ENCODE results near the gene RS1. TPM values are rescaled to one million over a fixed set of nuclear protein-coding genes. Genes with fewer than 3 reads are reported as not detected.

The RS1 gene
- polyA plus RNA-seq, 4 donors: 0.03 TPM; not detected in 3

- no peak for FAIRE-seq
- WGBS, 3 donors: 87 to 96% (median 93%) methylated on average over 4 of the region's 4 CpGs
- Histone ChIP-seq H3K27me3 (ENCODE audit: control insufficient read depth in 3 of 3, insufficient read depth in 3 of 3, low read length in 3 of 3) (no peaks in the 10 kb centered on the region), H3K36me3 (ENCODE audit: control insufficient read depth in 3 of 3, insufficient read depth in 2 of 3, low read depth in 1 of 3, low read length in 3 of 3) (peaks cover 2 to 16% (median 4%) of the 10 kb centered on the region in 3 donors), H3K9me3 (ENCODE audit: control insufficient read depth in 2 of 2, insufficient read depth in 1 of 2, low read depth in 1 of 2, low read length in 1 of 2) (no peaks in the 10 kb centered on the region), H3K27ac (ENCODE audit: low read depth in 1 of 3, low read length in 2 of 3) (no peak overlapping the region), H3K4me1 (ENCODE audit: control insufficient read depth in 3 of 3, insufficient read depth in 2 of 3, low read depth in 1 of 3, low read length in 2 of 3) (no peaks in the 10 kb centered on the region), H3K4me3 (ENCODE audit: low read depth in 1 of 3, low read length in 3 of 3) (no peak overlapping the region)
- no peak for DNase-seq
Observed at GRCh38 chrX:18607966-18608365, 63.9 kb downstream of the RS1 start.

- Histone ChIP-seq H3K4me3 (ENCODE audit: low read depth in 1 of 3, low read length in 3 of 3) (no peak overlapping the region), H3K4me1 (ENCODE audit: control insufficient read depth in 3 of 3, insufficient read depth in 2 of 3, low read depth in 1 of 3, low read length in 2 of 3) (no peaks in the 10 kb centered on the region), H3K27ac (ENCODE audit: low read depth in 1 of 3, low read length in 2 of 3) (no peak overlapping the region), H3K36me3 (ENCODE audit: control insufficient read depth in 3 of 3, insufficient read depth in 2 of 3, low read depth in 1 of 3, low read length in 3 of 3) (peaks cover 0 to 2% (median 0%) of the 10 kb centered on the region in 3 donors), H3K27me3 (ENCODE audit: control insufficient read depth in 3 of 3, insufficient read depth in 3 of 3, low read length in 3 of 3) (no peaks in the 10 kb centered on the region), H3K9me3 (ENCODE audit: control insufficient read depth in 2 of 2, insufficient read depth in 1 of 2, low read depth in 1 of 2, low read length in 1 of 2) (no peaks in the 10 kb centered on the region)
- 67 to 85% (median 74%) methylated on average over 2 of the region's 2 CpGs for WGBS, 3 donors
- DNase-seq: no peak
- no peak for FAIRE-seq
Observed at GRCh38 chrX:18598413-18598812, 73.5 kb downstream of the RS1 start.

DNA sequence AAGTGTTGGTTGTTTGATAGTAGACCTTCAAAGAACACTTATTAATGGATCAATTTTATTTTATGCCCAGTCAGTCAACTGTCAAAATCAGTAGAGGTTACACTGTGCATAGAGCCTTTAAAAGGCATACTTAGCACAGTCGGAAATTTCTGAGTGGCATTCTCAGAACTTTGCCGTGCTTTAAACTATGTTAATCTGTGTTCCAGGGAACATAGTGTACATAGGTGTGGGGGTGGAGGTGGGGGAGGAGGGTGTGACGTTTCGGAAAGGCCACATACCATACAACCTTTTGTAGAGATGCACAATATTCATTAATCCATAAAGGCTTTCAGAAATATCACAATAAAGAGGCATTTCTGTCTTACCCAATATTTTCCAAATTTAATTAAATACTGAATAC lies 75.8 kb downstream of the RS1 start:
- whole genome bisulfite sequencing, 3 donors: 69 to 81% (median 79%) methylated on average over 4 of the region's 4 CpGs
- Histone ChIP-seq H3K27ac (ENCODE audit: low read depth in 1 of 3, low read length in 2 of 3) (no peak overlapping the region), H3K27me3 (ENCODE audit: control insufficient read depth in 3 of 3, insufficient read depth in 3 of 3, low read length in 3 of 3) (no peaks in the 10 kb centered on the region), H3K9me3 (ENCODE audit: control insufficient read depth in 2 of 2, insufficient read depth in 1 of 2, low read depth in 1 of 2, low read length in 1 of 2) (no peaks in the 10 kb centered on the region), H3K4me3 (ENCODE audit: low read depth in 1 of 3, low read length in 3 of 3) (no peak overlapping the region), H3K4me1 (ENCODE audit: control insufficient read depth in 3 of 3, insufficient read depth in 2 of 3, low read depth in 1 of 3, low read length in 2 of 3) (no peaks in the 10 kb centered on the region), H3K36me3 (ENCODE audit: control insufficient read depth in 3 of 3, insufficient read depth in 2 of 3, low read depth in 1 of 3, low read length in 3 of 3) (peaks cover 0 to 2% (median 0%) of the 10 kb centered on the region in 3 donors)
- no peak for DNase-seq
- no peak for FAIRE-seq

DNA sequence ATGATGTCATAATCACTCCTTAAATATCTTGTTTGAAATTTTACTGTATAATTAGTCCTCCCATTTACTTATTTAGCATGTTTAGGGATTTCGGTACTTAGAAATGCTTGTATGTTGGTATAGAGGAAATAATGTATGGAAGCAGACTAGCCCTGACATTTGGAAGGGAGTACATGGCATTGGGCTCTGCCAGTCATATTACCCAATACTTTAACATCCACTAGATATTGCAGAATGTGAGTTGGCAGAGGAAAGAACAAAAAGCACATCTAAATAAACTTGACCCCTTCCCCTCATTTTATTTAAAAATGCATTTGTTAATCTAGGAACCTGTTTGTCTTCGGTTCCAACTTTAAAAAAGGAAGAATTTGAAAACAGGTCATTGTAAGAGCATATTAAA lies 77.8 kb downstream of the RS1 start:
- H3K36me3 ChIP-seq (ENCODE audit: control insufficient read depth in 3 of 3, insufficient read depth in 2 of 3, low read depth in 1 of 3, low read length in 3 of 3): no peaks in the 10 kb centered on the region
- FAIRE-seq: no peak
- H3K4me1 ChIP-seq (ENCODE audit: control insufficient read depth in 3 of 3, insufficient read depth in 2 of 3, low read depth in 1 of 3, low read length in 2 of 3): no peaks in the 10 kb centered on the region
- no peak overlapping the region for H3K4me3 ChIP-seq (ENCODE audit: low read depth in 1 of 3, low read length in 3 of 3)
- no peak for DNase-seq
- no peaks in the 10 kb centered on the region for H3K27me3 ChIP-seq (ENCODE audit: control insufficient read depth in 3 of 3, insufficient read depth in 3 of 3, low read length in 3 of 3)
- WGBS, 3 donors: 76 to 91% (median 90%) methylated on average over 2 of the region's 2 CpGs
- no peak overlapping the region for H3K27ac ChIP-seq (ENCODE audit: low read depth in 1 of 3, low read length in 2 of 3)
- no peaks in the 10 kb centered on the region for H3K9me3 ChIP-seq (ENCODE audit: control insufficient read depth in 2 of 2, insufficient read depth in 1 of 2, low read depth in 1 of 2, low read length in 1 of 2)

- Histone ChIP-seq H3K9me3 (ENCODE audit: control insufficient read depth in 2 of 2, insufficient read depth in 1 of 2, low read depth in 1 of 2, low read length in 1 of 2) (no peaks in the 10 kb centered on the region), H3K4me3 (ENCODE audit: low read depth in 1 of 3, low read length in 3 of 3) (no peak overlapping the region), H3K27ac (ENCODE audit: low read depth in 1 of 3, low read length in 2 of 3) (no peak overlapping the region), H3K36me3 (ENCODE audit: control insufficient read depth in 3 of 3, insufficient read depth in 2 of 3, low read depth in 1 of 3, low read length in 3 of 3) (no peaks in the 10 kb centered on the region), H3K27me3 (ENCODE audit: control insufficient read depth in 3 of 3, insufficient read depth in 3 of 3, low read length in 3 of 3) (no peaks in the 10 kb centered on the region), H3K4me1 (ENCODE audit: control insufficient read depth in 3 of 3, insufficient read depth in 2 of 3, low read depth in 1 of 3, low read length in 2 of 3) (no peaks in the 10 kb centered on the region)
- 74 to 89% (median 87%) methylated on average over 2 of the region's 2 CpGs for WGBS, 3 donors
- FAIRE-seq: no peak
- no peak for DNase-seq
Observed at GRCh38 chrX:18591834-18592233, 80.1 kb downstream of the RS1 start.

Other genes with a start within 250 kb of the RS1 start
- 1 to 10 TPM in 1 of 4 donors, under 1 TPM in 3; 0.22 to 3.3 (median 0.52) TPM for gene CDKL5, start 246.5 kb downstream of the RS1 start, polyA plus RNA-seq
- under 1 TPM in 2 of 4 donors, not detected in 2; 0.10 to 0.34 TPM for gene PPEF1, start 35.5 kb upstream of the RS1 start, polyA plus RNA-seq